Head of caudate nucleus (tissue), 42 donors: Measurements from ENCODE around the gene MMAB.

Experiments
- DNase-seq, 42 donors: peaks; one replicate each; pipeline versions ENCODE4 v3.0.0 to v3.0.0-alpha.2; 2020 to 2021; ENCODE audit warnings: mixed read lengths in 7 of 42
- intact Hi-C: fragments of 100-400 bp; cut with DNase I; formaldehyde crosslinking; loops from one replicate; pipeline ENCODE4 v1.15.0; 2022

The MMAB gene

GRCh38 chr12:109551108-109551507 lies 22.2 kb downstream of the MMAB start:
- no peak for DNase-seq

GRCh38 chr12:109550281-109550680 lies 23.0 kb downstream of the MMAB start:
- intact Hi-C loops, result no loop called here
- DNase-seq, result no peak

More at GRCh38 chr12:109551108-109551507, 22.2 kb downstream of the MMAB start:
- intact Hi-C loops, result no loop called here

GRCh38 chr12:109549613-109550270 lies 23.6 kb downstream of the MMAB start:
- DNase-seq, result no peak
- intact Hi-C loops, result no loop called here

- intact Hi-C loops, result no loop called here
- no peak for DNase-seq
These were observed 25.0 kb downstream of the MMAB start for GRCh38 chr12:109548258-109548657.

GRCh38 chr12:109547286-109547685 lies 26.0 kb downstream of the MMAB start:
- no peak for DNase-seq
- intact Hi-C loops, result no loop called here

- intact Hi-C loops, result no loop called here
- no peak for DNase-seq
These were observed 27.5 kb downstream of the MMAB start for GRCh38 chr12:109545826-109546225.

- DNase-seq, result no peak
- intact Hi-C loops, result no loop called here
These were observed 28.3 kb downstream of the MMAB start for GRCh38 chr12:109544955-109545531.

- intact Hi-C loops, result no loop called here
- DNase-seq, result no peak
These were observed 30.4 kb downstream of the MMAB start for GRCh38 chr12:109542876-109543275.

GRCh38 chr12:109542014-109542413 lies 31.3 kb downstream of the MMAB start:
- DNase-seq, result no peak
- intact Hi-C loops, result no loop called here

GRCh38 chr12:109541413-109541726 lies 31.9 kb downstream of the MMAB start:
- intact Hi-C loops, result no loop called here

GRCh38 chr12:109540526-109541412 lies 32.5 kb downstream of the MMAB start:
- intact Hi-C loops, result no loop called here
- DNase-seq, result peak in 26 of 42 donors; percentile 11 to 83 (median 49)

More at GRCh38 chr12:109541413-109541726, 31.9 kb downstream of the MMAB start:
- DNase-seq, result no peak

GRCh38 chr12:109539508-109539907 lies 33.8 kb downstream of the MMAB start:
- no peak for DNase-seq
- intact Hi-C loops, result no loop called here

GRCh38 chr12:109538191-109538863 lies 35.0 kb downstream of the MMAB start:
- intact Hi-C loops, result no loop called here
- DNase-seq, result no peak

- intact Hi-C loops, result no loop called here
- no peak for DNase-seq
These were observed 36.2 kb downstream of the MMAB start for GRCh38 chr12:109537136-109537535.

GRCh38 chr12:109535863-109536250 lies 37.4 kb downstream of the MMAB start:
- intact Hi-C loops, result no loop called here
- DNase-seq, result no peak

- intact Hi-C loops, result no loop called here
- DNase-seq, result no peak
These were observed 38.0 kb downstream of the MMAB start for GRCh38 chr12:109535231-109535862.

- intact Hi-C loops, result no loop called here
- DNase-seq, result no peak
These were observed 38.8 kb downstream of the MMAB start for GRCh38 chr12:109534456-109534855.

GRCh38 chr12:109533487-109533740 lies 39.9 kb downstream of the MMAB start:
- DNase-seq, result no peak
- intact Hi-C loops, result no loop called here

GRCh38 chr12:109532721-109533486 lies 40.4 kb downstream of the MMAB start:
- intact Hi-C loops, result no loop called here
- DNase-seq, result peak in 10 of 42 donors; percentile 16 to 59 (median 36)
